ENCODE measurements around the gene DNER. TPM values are rescaled to one million over a fixed set of nuclear protein-coding genes. Genes with fewer than 3 reads are reported as not detected.

DNER gene
- total RNA-seq, 4 donors from 2014 or later, result 0.31 to 13.3 (median 6.3) TPM

GRCh38 chr2:229578052-229578846, 136.1 kb downstream of the DNER start:
- TF ChIP-seq POLR2A (IDR thresholded peaks at IDR 0.05), result no peak
- TF ChIP-seq CTCF (IDR thresholded peaks at IDR 0.05), result no peak
- TF ChIP-seq EP300 (IDR thresholded peaks at IDR 0.05), result no peak
- TF ChIP-seq POLR2AphosphoS5 (IDR thresholded peaks at IDR 0.05), result no peak
- WGBS, 2 donors (ENCODE audit: low coverage in 1 of 2), result 41 to 64% methylated on average over 4 to 8 of the region's 8 CpGs
- Histone ChIP-seq H3K27me3 (peaks cover 11% of the 10 kb centered on the region), H3K4me1 (no peaks in the 10 kb centered on the region), H3K4me3 (no peak overlapping the region), H3K36me3 (no peaks in the 10 kb centered on the region), H3K9me3 (no peaks in the 10 kb centered on the region), H3K27ac (no peak overlapping the region)
- no peak for ATAC-seq

DNA sequence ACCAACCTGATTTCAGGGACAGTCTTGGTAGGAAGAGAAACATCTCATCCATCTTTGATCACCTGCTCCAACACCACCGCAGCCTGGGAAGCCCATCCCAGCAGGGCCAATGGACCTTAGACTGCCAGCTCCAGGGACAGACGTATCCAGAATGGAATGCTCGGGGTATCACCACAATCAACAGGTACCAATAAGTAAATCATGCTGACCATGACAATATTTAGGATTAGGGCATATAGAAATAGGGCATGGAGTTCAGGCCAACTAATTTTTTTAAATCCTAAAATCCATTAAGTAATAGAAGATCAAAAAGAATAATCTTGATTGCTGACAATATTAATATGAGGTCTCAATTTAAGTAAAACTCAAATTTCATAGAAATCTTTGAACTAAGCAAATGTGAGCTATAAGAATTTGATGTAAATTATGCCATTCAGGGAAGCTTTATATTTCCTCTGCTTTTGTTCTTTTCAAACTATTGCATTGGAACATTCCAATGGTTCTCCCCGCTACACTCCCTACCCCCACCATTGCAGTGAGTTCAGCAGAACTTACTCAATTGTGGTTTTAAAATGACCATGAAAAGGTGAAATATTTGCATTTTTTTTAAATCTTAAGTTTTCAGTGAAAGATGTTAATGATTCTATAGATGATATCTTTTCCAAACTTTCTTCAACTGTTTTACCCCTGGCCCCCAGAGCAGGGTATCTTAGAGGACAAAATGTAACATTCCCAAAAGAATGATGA, 138.6 kb downstream of the DNER start:
- WGBS, 2 donors (ENCODE audit: low coverage in 1 of 2), result 77 to 92% methylated on average over 3 to 4 of the region's 4 CpGs
- no peak overlapping the region for H3K27ac ChIP-seq
- no peak for ATAC-seq
- H3K4me3 ChIP-seq, result no peak overlapping the region
- no peaks in the 10 kb centered on the region for H3K4me1 ChIP-seq
- TF ChIP-seq POLR2AphosphoS5 (IDR thresholded peaks at IDR 0.05) (no peak), POLR2A (IDR thresholded peaks at IDR 0.05) (no peak), EP300 (IDR thresholded peaks at IDR 0.05) (no peak), CTCF (IDR thresholded peaks at IDR 0.05) (no peak)
- peaks cover under 1% of the 10 kb centered on the region for H3K27me3 ChIP-seq
- H3K36me3 ChIP-seq, result no peaks in the 10 kb centered on the region
- no peaks in the 10 kb centered on the region for H3K9me3 ChIP-seq

GRCh38 chr2:229572507-229573271, 141.7 kb downstream of the DNER start:
- Histone ChIP-seq H3K36me3 (no peaks in the 10 kb centered on the region), H3K9me3 (no peaks in the 10 kb centered on the region), H3K27me3 (no peaks in the 10 kb centered on the region), H3K4me1 (no peaks in the 10 kb centered on the region), H3K27ac (peak overlapping the region in 2 of 4 donors; percentile 37 to 55), H3K4me3 (no peak overlapping the region)
- 33 to 34% methylated on average over 5 of the region's 5 CpGs for WGBS, 2 donors (ENCODE audit: low coverage in 1 of 2)
- ATAC-seq, result peak; percentile 57
- TF ChIP-seq EP300 (IDR thresholded peaks at IDR 0.05) (no peak), POLR2A (IDR thresholded peaks at IDR 0.05) (no peak), POLR2AphosphoS5 (IDR thresholded peaks at IDR 0.05) (peak; percentile 40)

DNA sequence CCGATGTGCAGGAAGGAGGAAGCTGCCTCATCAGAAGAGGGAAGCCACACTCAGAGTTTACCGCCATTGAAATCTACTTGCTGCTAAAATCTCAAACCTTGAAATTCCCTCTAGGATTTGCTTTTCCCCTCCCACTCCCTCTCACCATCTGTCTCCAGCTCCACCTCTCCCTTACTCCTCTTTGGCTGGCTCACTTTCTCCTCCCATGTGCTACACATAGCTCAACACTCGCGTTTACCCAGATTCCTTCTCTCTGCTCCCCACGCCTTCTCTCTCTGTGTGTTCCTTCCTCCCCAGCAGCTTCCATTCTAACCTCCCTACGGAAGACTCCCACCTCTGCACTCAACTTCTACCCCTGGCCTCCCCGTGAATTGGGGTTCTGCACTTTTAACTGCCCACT, 143.1 kb downstream of the DNER start:
- Histone ChIP-seq H3K4me3 (no peak overlapping the region), H3K9me3 (no peaks in the 10 kb centered on the region), H3K27ac (peak overlapping the region in 2 of 4 donors; percentile 37 to 55), H3K27me3 (no peaks in the 10 kb centered on the region), H3K36me3 (no peaks in the 10 kb centered on the region), H3K4me1 (no peaks in the 10 kb centered on the region)
- ATAC-seq, result no peak
- TF ChIP-seq POLR2AphosphoS5 (IDR thresholded peaks at IDR 0.05) (no peak), EP300 (IDR thresholded peaks at IDR 0.05) (no peak), POLR2A (IDR thresholded peaks at IDR 0.05) (no peak), CTCF (IDR thresholded peaks at IDR 0.05) (no peak)
- WGBS, 2 donors (ENCODE audit: low coverage in 1 of 2), result 63% methylated on average over 5 to 7 of the region's 7 CpGs

DNA sequence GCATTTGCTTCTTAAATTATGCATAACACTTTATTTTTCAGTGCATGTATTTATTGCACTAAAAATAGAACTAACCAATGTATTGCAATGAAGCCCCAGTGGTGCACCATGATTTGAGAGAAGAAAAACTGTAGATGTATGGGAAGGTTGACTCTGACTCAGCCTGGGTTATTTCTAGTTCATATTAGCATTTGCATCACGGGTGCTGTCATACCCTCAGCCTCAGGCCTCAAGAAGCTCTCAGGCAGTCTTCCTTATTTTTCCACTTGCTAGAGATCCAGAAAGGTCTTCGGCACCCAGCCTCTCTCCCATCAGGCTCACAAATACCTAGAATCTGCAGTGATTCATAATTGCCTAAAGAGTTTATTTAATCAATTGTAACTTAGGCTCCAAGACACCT, 148.0 kb downstream of the DNER start:
- H3K4me1 ChIP-seq, result no peaks in the 10 kb centered on the region
- H3K9me3 ChIP-seq, result no peaks in the 10 kb centered on the region
- H3K4me3 ChIP-seq, result no peak overlapping the region
- no peak overlapping the region for H3K27ac ChIP-seq
- H3K36me3 ChIP-seq, result no peaks in the 10 kb centered on the region
- ATAC-seq, result no peak
- WGBS, 2 donors (ENCODE audit: low coverage in 1 of 2), result 87 to 92% methylated on average over 2 of the region's 2 CpGs
- TF ChIP-seq CTCF (IDR thresholded peaks at IDR 0.05) (no peak), EP300 (IDR thresholded peaks at IDR 0.05) (no peak), POLR2A (IDR thresholded peaks at IDR 0.05) (no peak), POLR2AphosphoS5 (IDR thresholded peaks at IDR 0.05) (no peak)
- no peaks in the 10 kb centered on the region for H3K27me3 ChIP-seq
